Right lobe of liver (tissue), 6 donors: Measurements from ENCODE around the gene TAF8. TPM values are rescaled to one million over a fixed set of nuclear protein-coding genes. Genes with fewer than 3 reads are reported as not detected.
A peak's percentile ranks its signal among the peaks of the same experiment; 100 is the strongest.

Experiments used
- ATAC-seq, 4 donors: fragments of 200-7000 bp; cut with Tn5 transposase; one replicate each; pipeline ENCODE4 v1.9.1; 2020; ENCODE audit warnings: mild to moderate bottlenecking in 4 of 4, moderate library complexity in 4 of 4
- DNase-seq, 3 donors: peaks; one replicate each; pipeline ENCODE4 v3.0.0-alpha.2; 2020
- H3K27ac ChIP-seq, 3 donors: fragments of 200-600 bp; one replicate each; pipeline ENCODE4 v1.8.0; 2022
- H3K27me3 ChIP-seq, 2 donors: fragments of 200-600 bp; one replicate each; pipeline ENCODE4 v1.8.0; 2022
- H3K36me3 ChIP-seq, 4 donors: fragments of 200-600 bp; sonication (generic) in 1 of 4; one replicate each; pipeline versions ENCODE4 v1.5.1 to v1.8.0; 2017 to 2022; ENCODE audit warnings: control low read depth in 1 of 4
- H3K4me1 ChIP-seq, 4 donors: fragments of 200-600 bp; sonication (generic) in 1 of 4; one replicate each; pipeline versions ENCODE4 v1.5.1 to v1.8.0; 2017 to 2022; ENCODE audit warnings: control low read depth in 1 of 4
- H3K4me3 ChIP-seq, 3 donors: fragments of 200-600 bp; one replicate each; pipeline ENCODE4 v1.8.0; 2022
- H3K9me3 ChIP-seq, 4 donors: fragments of 200-600 bp; sonication (generic) in 1 of 4; one replicate each; pipeline versions ENCODE4 v1.5.1 to v1.8.0; 2017 to 2022; ENCODE audit warnings: control low read depth in 1 of 4
- POLR2A ChIP-seq: fragments of 450-650 bp; IDR thresholded peaks from one replicate; pipeline ENCODE4 v1.6.1; 2017; ENCODE audit warnings: antibody characterized with exemption, mild to moderate bottlenecking
- WGBS: methylation state at CpG from one replicate; pipeline ENCODE4 v1.1.6; 2018; ENCODE audit warnings: low coverage, low lambda C conversion rate; ENCODE audit not compliant: insufficient coverage; ENCODE audit errors: missing lambda C conversion rate; 5-methylcytosine and 5-hydroxymethylcytosine counted together
- intact Hi-C, 2 donors: fragments of 100-400 bp; cut with DNase I; formaldehyde crosslinking; loops; one replicate each; pipeline versions ENCODE4 v1.11.2 to v1.14.1; 2022
- total RNA-seq, 6 experiments: library from RNA; depleted of rRNA in 2 of 6; stranded (reverse); fragments of >200 nt in 2 of 6; fragmentation: NEBNext Ultra II Directional in 3 of 6; extraction: Animal tissue kit (Norgen Biotek cat#: 25700) in 3 of 6; gene quantifications; one replicate each; pipeline versions ENCODE4 v1.1.0 to v1.2.4, GENCODE V29; 2016 to 2023
- TF ChIP-seq, protein P1 (sequence below), 4 donors: fragments of 200-600 bp in 3 of 4; fragments of 450-650 bp in 1 of 4; IDR thresholded peaks; one replicate each; pipeline versions ENCODE4 v1.5.1 to v1.8.0; 2016 to 2022; ENCODE audit warnings: antibody characterized with exemption in 4 of 4, mild to moderate bottlenecking in 2 of 4
- donor health status: DM: no; HTN: yes; CAD: no.
- donor health status: DM: no; HTN: no; CAD: no.
- donor health status: DM: no; HTN: no; CAD: no.
- donor health status: DM: no; HTN: yes; CAD: no.
- donor health status: DM: no; HTN: yes; CAD: no.

The TAF8 gene
- total RNA-seq, 6 experiments from 2014 or later = 6.7 to 14.7 (median 11.9) TPM

DNA sequence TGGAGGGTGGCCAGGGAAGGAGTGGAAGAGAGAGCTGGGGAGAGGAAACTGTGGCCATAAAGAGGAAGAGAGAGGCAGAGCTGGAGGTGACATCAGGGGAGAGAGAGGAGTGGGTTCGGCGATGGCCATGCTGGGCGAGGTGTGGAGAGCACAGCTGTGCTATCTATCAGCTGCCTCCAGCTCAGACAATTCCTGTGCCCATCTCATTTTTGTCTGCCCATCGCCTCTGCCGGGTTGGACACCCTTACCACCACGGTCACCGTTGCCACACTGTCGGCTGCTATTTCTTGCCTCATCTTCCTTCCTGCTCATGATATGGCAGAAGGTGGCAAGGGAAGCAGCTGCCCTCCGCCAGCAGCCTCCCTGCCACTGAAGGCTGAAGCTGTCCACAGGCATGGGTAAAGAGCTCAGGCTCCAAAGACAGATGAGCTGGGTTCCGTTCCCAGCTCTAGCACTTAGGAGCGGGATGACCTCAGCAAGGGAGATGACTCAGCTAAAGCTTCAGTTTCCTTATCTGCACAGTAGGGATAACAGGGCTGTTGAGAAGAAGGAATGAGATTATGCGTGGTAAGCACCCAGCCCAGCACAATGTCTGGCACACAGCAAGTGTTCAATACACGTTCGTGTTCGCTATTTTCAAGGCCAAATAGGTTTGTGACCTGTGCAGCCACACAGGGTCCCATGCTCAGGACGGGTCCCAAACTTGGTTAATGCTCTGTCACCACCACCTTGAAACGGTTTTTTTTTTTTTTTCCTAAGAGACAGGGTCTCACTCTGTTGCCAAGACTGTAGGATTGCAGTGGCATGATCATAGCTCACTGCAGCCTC, 21.9 kb upstream of the TAF8 start:
- Histone ChIP-seq H3K9me3 (no peaks in the 10 kb centered on the region), H3K27ac (peak overlapping the region in 2 of 3 donors; percentile 47 to 80), H3K4me3 (no peak overlapping the region), H3K27me3 (no peaks in the 10 kb centered on the region), H3K36me3 (no peaks in the 10 kb centered on the region), H3K4me1 (no peaks in the 10 kb centered on the region)
- DNase-seq (no peak), ATAC-seq (peak; percentile 70 to 84 (median 78))
- 65% methylated on average over 14 of the region's 17 CpGs for WGBS
- intact Hi-C loops = no loop called here
- TF ChIP-seq POLR2A = no peak
- TF ChIP-seq, protein P1, sequence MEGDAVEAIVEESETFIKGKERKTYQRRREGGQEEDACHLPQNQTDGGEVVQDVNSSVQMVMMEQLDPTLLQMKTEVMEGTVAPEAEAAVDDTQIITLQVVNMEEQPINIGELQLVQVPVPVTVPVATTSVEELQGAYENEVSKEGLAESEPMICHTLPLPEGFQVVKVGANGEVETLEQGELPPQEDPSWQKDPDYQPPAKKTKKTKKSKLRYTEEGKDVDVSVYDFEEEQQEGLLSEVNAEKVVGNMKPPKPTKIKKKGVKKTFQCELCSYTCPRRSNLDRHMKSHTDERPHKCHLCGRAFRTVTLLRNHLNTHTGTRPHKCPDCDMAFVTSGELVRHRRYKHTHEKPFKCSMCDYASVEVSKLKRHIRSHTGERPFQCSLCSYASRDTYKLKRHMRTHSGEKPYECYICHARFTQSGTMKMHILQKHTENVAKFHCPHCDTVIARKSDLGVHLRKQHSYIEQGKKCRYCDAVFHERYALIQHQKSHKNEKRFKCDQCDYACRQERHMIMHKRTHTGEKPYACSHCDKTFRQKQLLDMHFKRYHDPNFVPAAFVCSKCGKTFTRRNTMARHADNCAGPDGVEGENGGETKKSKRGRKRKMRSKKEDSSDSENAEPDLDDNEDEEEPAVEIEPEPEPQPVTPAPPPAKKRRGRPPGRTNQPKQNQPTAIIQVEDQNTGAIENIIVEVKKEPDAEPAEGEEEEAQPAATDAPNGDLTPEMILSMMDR (IDR thresholded peaks at IDR 0.05) = no peak

DNA sequence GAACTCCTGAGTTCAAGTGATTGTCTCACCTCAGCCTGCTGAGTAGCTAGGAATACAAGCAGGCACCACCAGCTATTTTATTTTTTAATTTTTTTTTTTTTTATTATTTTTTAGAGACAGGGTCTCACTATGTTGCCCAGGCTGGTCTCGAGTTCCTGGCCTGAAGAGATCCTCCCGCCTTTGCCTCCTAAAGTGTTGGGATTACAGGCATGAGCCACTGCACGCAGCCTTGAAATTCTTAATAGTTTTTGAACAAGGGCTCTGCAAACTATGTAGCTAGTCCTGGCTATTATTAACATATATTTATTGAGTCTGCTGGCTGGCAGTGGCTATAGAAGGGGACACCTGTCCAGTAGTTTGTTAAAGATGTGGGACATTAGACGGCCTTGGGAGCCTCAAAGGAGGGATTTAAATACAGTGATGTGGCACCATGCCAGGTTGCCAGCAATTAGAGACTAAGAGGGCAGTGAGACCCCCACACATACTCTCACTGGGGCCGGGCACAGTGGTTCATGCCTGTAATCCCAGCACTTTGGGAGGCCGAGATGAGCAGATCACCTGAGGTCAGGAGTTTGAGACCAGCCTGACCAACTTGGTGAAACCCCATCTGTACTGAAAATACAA, 21.1 kb upstream of the TAF8 start:
- ATAC-seq (no peak), DNase-seq (no peak)
- 80% methylated on average over 5 of the region's 6 CpGs for WGBS
- Histone ChIP-seq H3K27ac (no peak overlapping the region), H3K36me3 (no peaks in the 10 kb centered on the region), H3K27me3 (no peaks in the 10 kb centered on the region), H3K4me1 (no peaks in the 10 kb centered on the region), H3K4me3 (no peak overlapping the region), H3K9me3 (no peaks in the 10 kb centered on the region)
- TF ChIP-seq, protein P1 (IDR thresholded peaks at IDR 0.05) = no peak
- no peak for TF ChIP-seq POLR2A
- intact Hi-C loops = no loop called here

DNA sequence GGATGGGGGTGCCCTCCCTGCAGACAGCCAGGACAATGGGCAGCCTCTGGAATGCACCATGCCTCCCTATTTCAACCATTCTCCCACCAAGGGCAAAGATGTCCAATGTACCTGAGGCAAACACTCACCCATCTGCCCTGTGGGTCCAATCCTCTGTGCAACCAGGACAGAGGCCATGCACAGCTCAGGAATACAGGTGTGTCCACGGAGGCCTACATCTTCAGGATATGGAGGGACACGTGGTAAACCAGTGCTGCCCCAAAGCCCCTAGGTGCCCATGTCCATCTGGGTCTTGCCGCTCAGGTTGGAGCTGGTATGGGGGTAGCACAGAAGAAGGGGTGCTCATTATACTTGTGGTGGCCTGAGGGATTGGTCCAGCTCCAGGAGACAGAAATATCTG, 20.4 kb upstream of the TAF8 start:
- ATAC-seq (no peak), DNase-seq (no peak)
- Histone ChIP-seq H3K9me3 (no peaks in the 10 kb centered on the region), H3K27me3 (no peaks in the 10 kb centered on the region), H3K27ac (no peak overlapping the region), H3K4me3 (no peak overlapping the region), H3K36me3 (no peaks in the 10 kb centered on the region), H3K4me1 (no peaks in the 10 kb centered on the region)
- intact Hi-C loops = loop anchor here in 1 of 2 donors (10.0 kb wide), 1 partner anchor 245 kb away; the partner anchor contains the start of genes PRICKLE4 and TOMM6
- no peak for TF ChIP-seq POLR2A
- TF ChIP-seq, protein P1 (IDR thresholded peaks at IDR 0.05) = no peak
- WGBS = no CpG with 5 or more reads among the region's 3 CpGs

DNA sequence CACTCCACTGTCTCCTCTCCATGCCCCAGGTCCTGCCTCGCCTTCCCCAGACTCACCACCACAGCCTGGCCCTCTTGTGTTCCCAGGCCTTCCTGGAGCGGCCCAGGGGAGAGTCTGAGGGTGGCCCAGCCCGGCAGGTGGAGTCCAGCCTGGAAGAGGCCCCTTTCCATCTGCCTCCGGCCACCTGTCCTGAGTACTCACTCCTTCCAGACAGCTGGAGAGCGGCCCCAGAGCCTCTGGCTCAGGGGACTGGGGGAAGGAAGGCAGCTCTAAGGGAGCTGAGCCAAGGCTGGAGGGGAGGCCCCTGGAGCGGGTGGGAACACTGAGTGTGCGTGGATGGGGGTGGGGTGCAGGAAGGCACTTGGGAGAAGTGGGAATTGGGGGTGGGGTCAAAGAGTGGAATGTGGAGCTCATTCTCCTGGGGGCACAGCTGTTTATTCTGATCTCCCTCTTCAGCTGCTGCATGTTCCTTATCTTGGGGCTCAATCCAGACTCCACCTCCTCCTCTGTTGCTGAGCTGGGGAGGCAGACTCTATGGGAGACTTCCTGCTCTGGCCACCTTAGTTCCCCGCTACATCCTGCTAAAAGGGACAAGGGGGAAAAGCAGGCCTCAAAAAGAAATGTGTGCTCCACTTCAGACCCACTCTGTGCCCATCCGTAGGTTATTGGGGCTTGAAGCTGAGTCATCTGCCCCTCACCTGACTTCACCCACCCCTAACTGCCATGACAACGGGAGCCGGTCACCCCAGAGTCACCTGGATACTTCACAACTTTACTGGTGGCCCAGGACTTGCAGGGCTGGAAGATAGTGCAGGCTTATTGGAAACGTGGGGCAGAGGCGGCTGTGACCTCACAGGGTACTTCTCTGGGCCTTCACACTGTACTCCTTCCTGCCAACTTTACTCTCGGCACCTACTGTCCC, 19.5 kb upstream of the TAF8 start:
- ATAC-seq = peak; percentile 18 to 33 (median 22)

More for the DNA sequence above, 19.5 kb upstream of the TAF8 start:
- 49% methylated on average over 6 of the region's 14 CpGs for WGBS
- H3K27ac ChIP-seq = no peak overlapping the region
- H3K4me1 ChIP-seq = no peaks in the 10 kb centered on the region
- H3K4me3 ChIP-seq = no peak overlapping the region
- TF ChIP-seq POLR2A = no peak
- TF ChIP-seq, protein P1 (IDR thresholded peaks at IDR 0.05) = no peak
- intact Hi-C loops = loop anchor here in 1 of 2 donors (10.0 kb wide), 1 partner anchor 246 kb away; the partner anchor contains the start of genes PRICKLE4 and TOMM6
- H3K36me3 ChIP-seq = no peaks in the 10 kb centered on the region
- DNase-seq = no peak
- H3K27me3 ChIP-seq = no peaks in the 10 kb centered on the region
- H3K9me3 ChIP-seq = no peaks in the 10 kb centered on the region
